HCT116 (cell line): ENCODE data around the gene LRIT2. TPM values are rescaled to one million over a fixed set of nuclear protein-coding genes. Genes with fewer than 3 reads are reported as not detected.

Experiments
- ATAC-seq: fragments of 200-7000 bp; cut with Tn5 transposase; 2 replicates; pipeline ENCODE4 v1.9.1; 2020; ENCODE audit warnings: mild to moderate bottlenecking, moderate library complexity
- BruUV-seq: library from RNA; stranded (reverse); fragments of 400-500 nt; replicated peaks from 2 replicates; lab custom pipeline; 2021; lab: Mats Ljungman, UMichigan
- CTCF ChIA-PET: fragments of 300-600 bp; sonication (Branson Sonifier 250); formaldehyde crosslinking; loops from one replicate; lab custom pipeline; 2021; ENCODE audit warnings: antibody characterized with exemption; lab: Charles Lee
- POLR2A ChIA-PET: fragments of 300-600, 350-600 bp; sonication (Branson Sonifier 250); formaldehyde crosslinking; loops from one replicate; lab custom pipeline; 2021; ENCODE audit warnings: antibody characterized with exemption; lab: Charles Lee
- RAD21 ChIA-PET, 2 experiments: fragments of 300-600 bp; sonication (Branson Sonifier 250); formaldehyde crosslinking; loops; one replicate each; lab custom pipeline; 2023; ENCODE audit warnings: low total read pairs in 2 of 2; ENCODE audit not compliant: uncharacterized antibody in 2 of 2, unreplicated experiment in 2 of 2, low non-redundant PET in 1 of 2; lab: Charles Lee
- DNase-seq: peaks from one replicate; pipeline ENCODE4 v3.0.0-alpha.2; 2010; ENCODE audit warnings: low read depth, low spot score
- H2AFZ ChIP-seq: fragments of 200-600 bp; shearing (Covaris generic), sonication (generic); 2 replicates; pipeline ENCODE4 v1.6.1; 2017; ENCODE audit warnings: low read depth, mixed run types, mixed read lengths, antibody characterized with exemption, low read length; ENCODE audit not compliant: poor library complexity, severe bottlenecking
- H3K27ac ChIP-seq: 2 replicates; pipeline ENCODE4 v1.5.1; 2012; ENCODE audit warnings: low read depth, low read length
- H3K27me3 ChIP-seq: fragments of 200-600 bp; sonication (generic); 2 replicates; pipeline ENCODE4 v1.6.1; 2016; ENCODE audit warnings: mixed run types, low read length, mixed read lengths; ENCODE audit not compliant: insufficient read depth
- H3K36me3 ChIP-seq, 2 experiments: fragments of 200-500 bp in 1 of 2; fragments of 200-600 bp in 1 of 2; sonication (Bioruptor generic) in 1 of 2; sonication (generic) in 1 of 2; 2 replicates each; pipeline versions ENCODE4 v1.5.1 to v1.6.1; 2014 to 2016; ENCODE audit warnings: low read length in 2 of 2, inconsistent platforms in 1 of 2, mixed read lengths in 1 of 2, mixed run types in 1 of 2; ENCODE audit not compliant: insufficient read depth in 2 of 2, control insufficient read depth in 1 of 2
- H3K4me1 ChIP-seq, 2 experiments: fragments of 200-600 bp in 1 of 2; sonication (generic) in 1 of 2; 2 replicates each; pipeline versions ENCODE4 v1.5.1 to v1.6.1; 2012 to 2017; ENCODE audit warnings: low read length in 2 of 2, inconsistent platforms in 1 of 2, mild to moderate bottlenecking in 1 of 2, mixed read lengths in 1 of 2, mixed run types in 1 of 2, moderate library complexity in 1 of 2; ENCODE audit not compliant: insufficient read depth in 2 of 2, control insufficient read depth in 1 of 2
- H3K4me2 ChIP-seq: fragments of 200-600 bp; sonication (generic); 2 replicates; pipeline ENCODE4 v1.6.1; 2017; ENCODE audit warnings: mixed run types, low read length, mixed read lengths
- H3K4me3 ChIP-seq, 2 experiments: fragments of 200-600 bp in 1 of 2; sonication (generic) in 1 of 2; replicated peaks in 1 of 2; 2 replicates each; pipeline ENCODE4 v1.5.1; 2011 to 2016; ENCODE audit warnings: low read length in 2 of 2, control low read depth in 1 of 2, low read depth in 1 of 2, mild to moderate bottlenecking in 1 of 2, mixed read lengths in 1 of 2, mixed run types in 1 of 2
- H3K79me2 ChIP-seq: fragments of 200-600 bp; sonication (generic); 2 replicates; pipeline ENCODE4 v1.6.1; 2017; ENCODE audit warnings: mild to moderate bottlenecking, mixed run types, low read length, moderate library complexity, mixed read lengths; ENCODE audit not compliant: insufficient read depth
- H3K9ac ChIP-seq: fragments of 200-600 bp; sonication (generic); 2 replicates; pipeline ENCODE4 v1.6.1; 2016; ENCODE audit warnings: low read length, mixed read lengths
- H3K9me2 ChIP-seq: fragments of 200-600 bp; sonication (generic), shearing (Covaris generic); 2 replicates; pipeline ENCODE4 v1.6.1; 2017; ENCODE audit warnings: mixed run types, mild to moderate bottlenecking, moderate library complexity; ENCODE audit not compliant: insufficient read depth
- H3K9me3 ChIP-seq, 2 experiments: fragments of 200-500 bp in 1 of 2; fragments of 200-600 bp in 1 of 2; sonication (Bioruptor generic) in 1 of 2; sonication (generic) in 1 of 2; 2 replicates each; pipeline ENCODE4 v1.6.1; 2014 to 2017; ENCODE audit warnings: low read length in 2 of 2, mixed read lengths in 2 of 2, inconsistent platforms in 1 of 2, low read depth in 1 of 2, mild to moderate bottlenecking in 1 of 2, mixed run types in 1 of 2, moderate library complexity in 1 of 2; ENCODE audit not compliant: control insufficient read depth in 1 of 2, insufficient read depth in 1 of 2
- H4K20me1 ChIP-seq: fragments of 200-600 bp; sonication (generic), shearing (Covaris generic); 2 replicates; pipeline ENCODE4 v1.6.1; 2017; ENCODE audit warnings: mixed run types, mild to moderate bottlenecking, moderate library complexity; ENCODE audit not compliant: insufficient read depth
- ATF3 ChIP-seq: IDR thresholded peaks from 2 replicates; pipeline ENCODE4 v1.6.1; 2012
- CBX3 ChIP-seq: IDR thresholded peaks from 2 replicates; pipeline ENCODE4 v1.6.1; 2012; ENCODE audit warnings: low read depth
- ELF1 ChIP-seq: IDR thresholded peaks from 2 replicates; pipeline ENCODE4 v1.6.1; 2012; ENCODE audit warnings: low read depth, borderline replicate concordance
- EZH2 ChIP-seq: fragments of 200-600 bp; sonication (generic); IDR thresholded peaks from 2 replicates; pipeline ENCODE4 v1.6.1; 2017; ENCODE audit warnings: antibody characterized with exemption, mixed run types
- EZH2phosphoT487 ChIP-seq: fragments of 200-600 bp; IDR thresholded peaks from 2 replicates; pipeline ENCODE4 v1.6.1; 2018; ENCODE audit warnings: antibody characterized with exemption, borderline replicate concordance
- JUND ChIP-seq: IDR thresholded peaks from 2 replicates; pipeline ENCODE4 v1.6.1; 2012
- POLR2A ChIP-seq: IDR thresholded peaks from 2 replicates; pipeline ENCODE4 v1.7.0; 2011; ENCODE audit warnings: borderline replicate concordance; ENCODE audit not compliant: insufficient read depth, insufficient read length; ENCODE audit errors: extremely low read depth
- RAD21 ChIP-seq: IDR thresholded peaks from 2 replicates; pipeline ENCODE4 v1.6.1; 2012; ENCODE audit warnings: low read depth, mild to moderate bottlenecking
- SIN3A ChIP-seq: IDR thresholded peaks from 2 replicates; pipeline ENCODE4 v1.6.1; 2012; ENCODE audit warnings: low read depth
- SRF ChIP-seq: IDR thresholded peaks from 2 replicates; pipeline ENCODE4 v1.6.1; 2012; ENCODE audit warnings: low read depth
- TCF7L2 ChIP-seq: IDR thresholded peaks from 2 replicates; pipeline ENCODE4 v1.7.0; 2011; ENCODE audit warnings: borderline replicate concordance, inconsistent platforms; ENCODE audit not compliant: insufficient read depth, insufficient read length; ENCODE audit errors: extremely low read depth
- intact Hi-C: fragments of 100-400 bp; cut with micrococcal nuclease; formaldehyde crosslinking; loops from 2 replicates; pipeline ENCODE4 v1.10.0; 2022
- total RNA-seq: library from RNA; stranded (reverse); gene quantifications from one replicate; pipeline ENCODE4 v1.2.1, GENCODE V29; 2021; ENCODE audit not compliant: unreplicated experiment

Gene LRIT2
- total RNA-seq, 1 experiment from 2014 or later = not detected

- DNase-seq (no peak), ATAC-seq (no peak)
- POLR2A ChIA-PET = no interaction called here
- Histone ChIP-seq H3K27ac (no peak overlapping the region), H3K27me3 (peaks cover 7% of the 10 kb centered on the region; the same call in 1 of the 2 replicates), H3K79me2 (no peaks in the 10 kb centered on the region), H2AFZ (no peak overlapping the region), H3K9ac (no peak overlapping the region), H3K36me3 (no peaks in the 10 kb centered on the region), H3K4me3 (no peak overlapping the region), H3K4me1 (no peaks in the 10 kb centered on the region), H3K4me2 (no peak overlapping the region), H4K20me1 (no peaks in the 10 kb centered on the region), H3K9me3 (no peaks in the 10 kb centered on the region), H3K9me2 (no peaks in the 10 kb centered on the region)
- CTCF ChIA-PET = no interaction called here
- intact Hi-C loops = no loop called here
- RAD21 ChIA-PET = no interaction called here
- no peak for TF ChIP-seq SIN3A
- no peak for TF ChIP-seq SRF
- TF ChIP-seq JUND = no peak
- no peak for TF ChIP-seq ATF3
- no TSS peak for BruUV-seq
Measured at GRCh38 chr10:84234479-84234878, 9.1 kb upstream of the LRIT2 start.

- RAD21 ChIA-PET = no interaction called here
- BruUV-seq = no TSS peak
- ATAC-seq = no peak
Measured at GRCh38 chr10:84233940-84234339, 8.6 kb upstream of the LRIT2 start.

More at GRCh38 chr10:84233940-84234339, 8.6 kb upstream of the LRIT2 start:
- Histone ChIP-seq H3K4me3 (no peak overlapping the region), H4K20me1 (no peaks in the 10 kb centered on the region), H3K27me3 (peaks cover 11% of the 10 kb centered on the region; the same call in 1 of the 2 replicates), H3K79me2 (no peaks in the 10 kb centered on the region), H3K4me2 (no peak overlapping the region), H2AFZ (no peak overlapping the region), H3K9me2 (no peaks in the 10 kb centered on the region), H3K9me3 (no peaks in the 10 kb centered on the region), H3K9ac (no peak overlapping the region), H3K27ac (no peak overlapping the region), H3K36me3 (no peaks in the 10 kb centered on the region), H3K4me1 (no peaks in the 10 kb centered on the region)
- no peak for DNase-seq
- ChIA-PET CTCF (no interaction called here), POLR2A (no interaction called here)
- intact Hi-C loops = no loop called here
- TF ChIP-seq EZH2phosphoT487 = no peak
- TF ChIP-seq POLR2A = no peak
- TF ChIP-seq CBX3 = no peak
- TF ChIP-seq EZH2 = no peak
- no peak for TF ChIP-seq RAD21
- TF ChIP-seq TCF7L2 = no peak
- TF ChIP-seq ELF1 = no peak
